ENCODE data around the gene FBF1.

The FBF1 gene

DNA sequence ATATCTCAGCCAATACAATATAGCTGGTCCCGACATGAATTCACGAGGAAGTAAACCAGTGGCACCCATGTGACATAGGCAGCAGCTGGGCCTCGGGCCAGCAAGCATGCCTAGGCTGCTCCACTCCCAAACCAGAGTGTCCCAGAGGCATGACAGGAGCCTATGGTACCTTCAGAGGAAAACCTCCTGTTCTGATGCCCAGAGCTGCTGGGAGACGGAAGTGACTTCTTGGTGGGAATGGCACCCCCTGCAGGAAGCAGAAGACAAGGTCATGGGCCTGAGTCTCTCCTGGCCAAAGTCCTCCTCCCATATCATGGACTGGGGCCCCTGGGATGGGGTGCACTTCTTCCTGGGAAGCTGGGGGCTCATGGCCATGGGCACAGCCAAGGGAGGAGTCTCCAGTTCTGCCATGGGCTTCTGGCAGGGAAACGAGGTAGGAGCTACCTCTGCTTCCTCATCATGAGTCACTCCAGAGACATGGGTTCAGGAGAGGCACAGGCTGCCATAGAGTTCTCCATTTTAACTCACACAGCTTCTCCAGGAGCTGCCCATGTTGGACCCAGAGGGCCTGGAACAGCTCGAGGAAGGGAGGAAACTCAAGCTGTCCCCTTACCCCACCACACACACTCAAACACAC, 13.4 kb downstream of the FBF1 start:
- TF ChIP-seq, protein P1, sequence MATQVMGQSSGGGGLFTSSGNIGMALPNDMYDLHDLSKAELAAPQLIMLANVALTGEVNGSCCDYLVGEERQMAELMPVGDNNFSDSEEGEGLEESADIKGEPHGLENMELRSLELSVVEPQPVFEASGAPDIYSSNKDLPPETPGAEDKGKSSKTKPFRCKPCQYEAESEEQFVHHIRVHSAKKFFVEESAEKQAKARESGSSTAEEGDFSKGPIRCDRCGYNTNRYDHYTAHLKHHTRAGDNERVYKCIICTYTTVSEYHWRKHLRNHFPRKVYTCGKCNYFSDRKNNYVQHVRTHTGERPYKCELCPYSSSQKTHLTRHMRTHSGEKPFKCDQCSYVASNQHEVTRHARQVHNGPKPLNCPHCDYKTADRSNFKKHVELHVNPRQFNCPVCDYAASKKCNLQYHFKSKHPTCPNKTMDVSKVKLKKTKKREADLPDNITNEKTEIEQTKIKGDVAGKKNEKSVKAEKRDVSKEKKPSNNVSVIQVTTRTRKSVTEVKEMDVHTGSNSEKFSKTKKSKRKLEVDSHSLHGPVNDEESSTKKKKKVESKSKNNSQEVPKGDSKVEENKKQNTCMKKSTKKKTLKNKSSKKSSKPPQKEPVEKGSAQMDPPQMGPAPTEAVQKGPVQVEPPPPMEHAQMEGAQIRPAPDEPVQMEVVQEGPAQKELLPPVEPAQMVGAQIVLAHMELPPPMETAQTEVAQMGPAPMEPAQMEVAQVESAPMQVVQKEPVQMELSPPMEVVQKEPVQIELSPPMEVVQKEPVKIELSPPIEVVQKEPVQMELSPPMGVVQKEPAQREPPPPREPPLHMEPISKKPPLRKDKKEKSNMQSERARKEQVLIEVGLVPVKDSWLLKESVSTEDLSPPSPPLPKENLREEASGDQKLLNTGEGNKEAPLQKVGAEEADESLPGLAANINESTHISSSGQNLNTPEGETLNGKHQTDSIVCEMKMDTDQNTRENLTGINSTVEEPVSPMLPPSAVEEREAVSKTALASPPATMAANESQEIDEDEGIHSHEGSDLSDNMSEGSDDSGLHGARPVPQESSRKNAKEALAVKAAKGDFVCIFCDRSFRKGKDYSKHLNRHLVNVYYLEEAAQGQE (IDR thresholded peaks at IDR 0.05; ENCODE audit: insufficient read depth in 1 of 2, low read depth in 2 of 2, low read length in 2 of 2) = no peak
- TF ChIP-seq FOXP2 (optimal IDR thresholded peaks at IDR 0.05; ENCODE audit: borderline replicate concordance, extremely low read depth, extremely low read length, insufficient read depth) (no peak), SIN3A (IDR thresholded peaks at IDR 0.05; ENCODE audit: borderline replicate concordance, insufficient read depth, low read length) (no peak), TAF1 (IDR thresholded peaks at IDR 0.05; ENCODE audit: borderline replicate concordance, insufficient read depth, low read length) (no peak), POLR2AphosphoS5 (IDR thresholded peaks at IDR 0.05; ENCODE audit: low read depth, low read length) (no peak)

DNA sequence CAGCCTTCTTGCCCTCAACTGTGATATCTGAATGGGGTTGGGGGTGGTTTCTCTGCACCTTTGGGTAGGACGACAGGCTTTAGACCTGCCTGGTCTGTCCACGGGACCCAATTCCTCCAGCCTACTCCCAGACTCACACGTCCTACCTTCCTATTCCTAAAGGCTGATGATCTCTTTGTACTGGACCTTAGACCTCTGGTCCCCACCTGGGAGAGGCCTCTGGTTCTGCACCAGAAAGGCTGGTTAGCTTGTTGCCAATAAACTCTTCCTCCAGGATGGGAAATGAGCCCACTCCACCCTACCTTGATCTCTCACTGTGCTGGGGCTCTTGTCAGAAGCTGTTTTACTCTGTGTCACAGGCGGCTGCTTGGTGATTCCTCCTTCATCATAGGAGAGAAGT, 14.4 kb downstream of the FBF1 start:
- TF ChIP-seq SIN3A (IDR thresholded peaks at IDR 0.05; ENCODE audit: borderline replicate concordance, insufficient read depth, low read length) (no peak), FOXP2 (optimal IDR thresholded peaks at IDR 0.05; ENCODE audit: borderline replicate concordance, extremely low read depth, extremely low read length, insufficient read depth) (no peak), POLR2AphosphoS5 (IDR thresholded peaks at IDR 0.05; ENCODE audit: low read depth, low read length) (no peak), TAF1 (IDR thresholded peaks at IDR 0.05; ENCODE audit: borderline replicate concordance, insufficient read depth, low read length) (no peak)
- TF ChIP-seq, protein P1 (IDR thresholded peaks at IDR 0.05; ENCODE audit: insufficient read depth in 1 of 2, low read depth in 2 of 2, low read length in 2 of 2) = no peak

DNA sequence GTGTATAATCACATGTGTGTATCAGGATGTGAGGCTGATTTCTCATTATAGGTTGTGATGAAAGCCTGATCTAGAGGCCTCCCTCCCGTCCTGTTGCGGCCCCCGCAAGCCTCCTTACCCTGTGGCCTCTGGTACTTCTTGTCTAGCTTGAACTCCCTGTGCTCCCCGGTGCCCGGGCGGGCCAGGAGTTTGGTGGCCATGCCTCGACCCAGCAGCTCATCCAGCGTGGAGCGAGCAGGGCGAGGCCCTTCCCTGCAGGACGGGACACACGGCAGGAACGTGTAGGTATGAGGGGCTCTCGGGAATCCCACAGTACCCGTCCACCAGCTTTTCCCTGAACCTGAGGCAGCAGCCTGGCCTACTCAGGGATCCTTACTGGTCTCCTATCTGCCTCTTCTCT, 14.9 kb downstream of the FBF1 start:
- TF ChIP-seq TAF1 (IDR thresholded peaks at IDR 0.05; ENCODE audit: borderline replicate concordance, insufficient read depth, low read length) (no peak), SIN3A (IDR thresholded peaks at IDR 0.05; ENCODE audit: borderline replicate concordance, insufficient read depth, low read length) (no peak), FOXP2 (optimal IDR thresholded peaks at IDR 0.05; ENCODE audit: borderline replicate concordance, extremely low read depth, extremely low read length, insufficient read depth) (no peak), POLR2AphosphoS5 (IDR thresholded peaks at IDR 0.05; ENCODE audit: low read depth, low read length) (no peak)
- TF ChIP-seq, protein P1 (IDR thresholded peaks at IDR 0.05; ENCODE audit: insufficient read depth in 1 of 2, low read depth in 2 of 2, low read length in 2 of 2) = no peak

DNA sequence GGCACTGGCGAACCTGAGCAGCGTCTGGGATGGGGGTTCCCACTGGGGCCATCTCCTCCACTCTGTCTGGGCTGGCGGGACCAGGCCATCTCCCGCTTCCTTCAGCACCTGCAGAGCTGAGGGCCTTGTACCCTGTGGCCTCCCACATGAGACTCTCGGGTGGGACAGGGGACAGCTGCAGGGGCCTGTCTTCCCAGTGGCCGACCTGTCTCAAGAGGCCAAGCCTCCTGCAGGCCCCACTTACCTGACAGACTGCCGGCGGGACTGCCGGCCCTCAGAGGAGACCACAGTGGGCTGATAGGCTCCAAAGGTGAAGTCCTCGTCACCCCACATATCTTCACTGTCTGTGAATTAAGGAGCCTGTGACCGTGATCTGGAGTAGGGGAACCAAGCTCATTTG, 15.7 kb downstream of the FBF1 start:
- no peak for TF ChIP-seq FOXP2 (optimal IDR thresholded peaks at IDR 0.05; ENCODE audit: borderline replicate concordance, extremely low read depth, extremely low read length, insufficient read depth)
- TF ChIP-seq SIN3A (IDR thresholded peaks at IDR 0.05; ENCODE audit: borderline replicate concordance, insufficient read depth, low read length) = no peak
- no peak for TF ChIP-seq TAF1 (IDR thresholded peaks at IDR 0.05; ENCODE audit: borderline replicate concordance, insufficient read depth, low read length)
- no peak for TF ChIP-seq POLR2AphosphoS5 (IDR thresholded peaks at IDR 0.05; ENCODE audit: low read depth, low read length)
- TF ChIP-seq, protein P1 (IDR thresholded peaks at IDR 0.05; ENCODE audit: insufficient read depth in 1 of 2, low read depth in 2 of 2, low read length in 2 of 2) = no peak

All from PFSK-1 (cell line).